Caco-2 (cell line): Measurements from ENCODE around the gene MAP3K7. TPM values are rescaled to one million over a fixed set of nuclear protein-coding genes. Genes with fewer than 3 reads are reported as not detected.

Source experiments
- BruUV-seq: library from RNA; stranded (reverse); fragments of 400-500 nt; replicated peaks from 2 replicates; lab custom pipeline; 2021; lab: Mats Ljungman, UMichigan
- CTCF ChIA-PET: fragments of 300-600 bp; sonication (Branson Sonifier 250); formaldehyde crosslinking; loops from one replicate; lab custom pipeline; 2022; ENCODE audit warnings: antibody characterized with exemption; lab: Charles Lee
- POLR2A ChIA-PET: fragments of 300-600 bp; sonication (Branson Sonifier 250); formaldehyde crosslinking; loops from one replicate; lab custom pipeline; 2022; ENCODE audit warnings: antibody characterized with exemption; lab: Charles Lee
- DNase-seq, 2 experiments: peaks; one replicate each; pipeline versions ENCODE4 v3.0.0 to v3.0.0-alpha.2; 2020 to 2022
- H3K27me3 ChIP-seq: replicated peaks from 2 replicates; pipeline ENCODE4 v1.6.0; 2011; ENCODE audit warnings: low read length; ENCODE audit not compliant: control insufficient read depth, insufficient read depth
- H3K36me3 ChIP-seq: 2 replicates; pipeline ENCODE4 v1.5.1; 2011; ENCODE audit warnings: low read length; ENCODE audit not compliant: control insufficient read depth, insufficient read depth
- H3K4me1 ChIP-seq: fragments of 250-450 bp; sonication (Bioruptor Pico); 2 replicates; pipeline ENCODE4 v1.5.1; 2020; ENCODE audit warnings: mild to moderate bottlenecking
- H3K4me3 ChIP-seq: 2 replicates; pipeline ENCODE4 v1.5.1; 2011; ENCODE audit warnings: low read depth, mild to moderate bottlenecking, control low read depth, low read length
- H3K9me3 ChIP-seq: fragments of 250-450 bp; sonication (Bioruptor Pico); 2 replicates; pipeline ENCODE4 v1.5.1; 2020; ENCODE audit warnings: mild to moderate bottlenecking, moderate library complexity
- H3K27ac Mint-ChIP-seq: one replicate; pipeline ENCODE4 v1.8.0; 2022; ENCODE audit warnings: mixed read lengths; ENCODE audit not compliant: unreplicated experiment
- H3K27me3 Mint-ChIP-seq: one replicate; pipeline ENCODE4 v1.8.0; 2022; ENCODE audit warnings: mixed read lengths; ENCODE audit not compliant: insufficient read depth, unreplicated experiment
- H3K36me3 Mint-ChIP-seq: one replicate; pipeline ENCODE4 v1.8.0; 2022; ENCODE audit warnings: mild to moderate bottlenecking, mixed read lengths; ENCODE audit not compliant: insufficient read depth, unreplicated experiment
- H3K4me1 Mint-ChIP-seq: one replicate; pipeline ENCODE4 v1.8.0; 2022; ENCODE audit warnings: low read depth, mixed read lengths; ENCODE audit not compliant: unreplicated experiment
- H3K4me3 Mint-ChIP-seq: one replicate; pipeline ENCODE4 v1.8.0; 2022; ENCODE audit warnings: mild to moderate bottlenecking, moderate library complexity, mixed read lengths; ENCODE audit not compliant: unreplicated experiment
- H3K9me3 Mint-ChIP-seq: one replicate; pipeline ENCODE4 v1.8.0; 2022; ENCODE audit warnings: mixed read lengths; ENCODE audit not compliant: unreplicated experiment
- CTCF ChIP-seq, 2 experiments: fragments of 200-600 bp in 1 of 2; IDR thresholded peaks; 1 replicate in 1 of 2; 2 replicates in 1 of 2; pipeline versions ENCODE4 v1.5.1 to v1.8.0; 2011 to 2022; ENCODE audit warnings: antibody characterized with exemption in 1 of 2, control low read depth in 1 of 2, inconsistent platforms in 1 of 2, low read depth in 1 of 2, low read length in 1 of 2, mild to moderate bottlenecking in 1 of 2, moderate library complexity in 1 of 2; ENCODE audit not compliant: insufficient read depth in 1 of 2, severe bottlenecking in 1 of 2, unreplicated experiment in 1 of 2
- intact Hi-C: fragments of 100-400 bp; cut with micrococcal nuclease; formaldehyde crosslinking; loops from one replicate; pipeline ENCODE4 v1.10.0; 2022; ENCODE audit not compliant: unreplicated experiment
- total RNA-seq: library from RNA; stranded (reverse); gene quantifications from 2 replicates; pipeline ENCODE4 v1.2.3, GENCODE V29; 2022

MAP3K7 gene
- total RNA-seq, 1 experiment from 2014 or later, result 27.7 TPM

- Histone ChIP-seq H3K27me3 (no peaks in the 10 kb centered on the region), H3K4me3 (no peak overlapping the region), H3K36me3 (no peaks in the 10 kb centered on the region), H3K4me1 (no peaks in the 10 kb centered on the region), H3K9me3 (no peaks in the 10 kb centered on the region)
- TF ChIP-seq CTCF (IDR thresholded peaks at IDR 0.05; ENCODE audit: insufficient read depth in 1 of 2, low read depth in 1 of 2, low read length in 1 of 2, severe bottlenecking in 1 of 2, unreplicated experiment in 1 of 2), result no peak
- H3K9me3 Mint-ChIP-seq, result no peaks in the 10 kb centered on the region
- BruUV-seq, result no TSS peak
- no peak for DNase-seq
- no peaks in the 10 kb centered on the region for H3K36me3 Mint-ChIP-seq
- H3K27me3 Mint-ChIP-seq, result peaks cover 16% of the 10 kb centered on the region
- H3K4me3 Mint-ChIP-seq, result no peak overlapping the region
- no peaks in the 10 kb centered on the region for H3K4me1 Mint-ChIP-seq
- ChIA-PET POLR2A (no interaction called here), CTCF (interaction anchor here (0.6 kb wide), 1 partner anchor 112 kb away, joined by 3 read pairs; no protein-coding TSS in a partner anchor)
- intact Hi-C loops, result no loop called here
- H3K27ac Mint-ChIP-seq, result no peak overlapping the region
Observed at GRCh38 chr6:90619221-90619620, 32.3 kb upstream of the MAP3K7 start.

DNA sequence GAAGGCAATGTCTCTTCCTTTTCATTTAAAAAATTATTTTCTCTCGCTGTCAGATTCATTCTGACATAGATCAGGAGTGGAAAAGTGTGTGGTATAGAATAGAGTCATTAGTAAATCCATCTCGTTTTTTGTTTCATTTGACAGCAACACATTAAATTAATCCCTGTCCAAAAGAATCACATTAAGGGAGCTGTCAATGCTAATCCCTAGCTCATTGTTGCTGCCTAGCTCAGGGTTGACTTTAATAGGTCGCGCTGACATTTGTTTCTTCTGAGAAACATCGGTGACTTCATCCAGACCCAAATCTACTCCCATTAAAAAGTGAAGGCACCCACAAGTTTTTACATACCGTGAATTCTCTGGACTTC, 25.4 kb upstream of the MAP3K7 start:
- no peaks in the 10 kb centered on the region for H3K9me3 ChIP-seq
- ChIA-PET POLR2A (no interaction called here), CTCF (no interaction called here)
- Mint-ChIP-seq H3K4me3 (no peak overlapping the region), H3K27me3 (peaks cover 25% of the 10 kb centered on the region), H3K9me3 (no peaks in the 10 kb centered on the region), H3K36me3 (no peaks in the 10 kb centered on the region), H3K4me1 (peaks cover 7% of the 10 kb centered on the region), H3K27ac (no peak overlapping the region)
- BruUV-seq, result no TSS peak
- H3K4me1 ChIP-seq, result 0 out of 2 replicates have a peak, but pooled peaks cover 5% of the 10 kb centered on the region
- intact Hi-C loops, result no loop called here
- no peak overlapping the region for H3K4me3 ChIP-seq
- no peak for TF ChIP-seq CTCF (IDR thresholded peaks at IDR 0.05; ENCODE audit: insufficient read depth in 1 of 2, low read depth in 1 of 2, low read length in 1 of 2, severe bottlenecking in 1 of 2, unreplicated experiment in 1 of 2)
- 0 out of 2 replicates have a peak, but pooled peaks cover 2% of the 10 kb centered on the region for H3K27me3 ChIP-seq
- no peak for DNase-seq
- H3K36me3 ChIP-seq, result no peaks in the 10 kb centered on the region

DNA sequence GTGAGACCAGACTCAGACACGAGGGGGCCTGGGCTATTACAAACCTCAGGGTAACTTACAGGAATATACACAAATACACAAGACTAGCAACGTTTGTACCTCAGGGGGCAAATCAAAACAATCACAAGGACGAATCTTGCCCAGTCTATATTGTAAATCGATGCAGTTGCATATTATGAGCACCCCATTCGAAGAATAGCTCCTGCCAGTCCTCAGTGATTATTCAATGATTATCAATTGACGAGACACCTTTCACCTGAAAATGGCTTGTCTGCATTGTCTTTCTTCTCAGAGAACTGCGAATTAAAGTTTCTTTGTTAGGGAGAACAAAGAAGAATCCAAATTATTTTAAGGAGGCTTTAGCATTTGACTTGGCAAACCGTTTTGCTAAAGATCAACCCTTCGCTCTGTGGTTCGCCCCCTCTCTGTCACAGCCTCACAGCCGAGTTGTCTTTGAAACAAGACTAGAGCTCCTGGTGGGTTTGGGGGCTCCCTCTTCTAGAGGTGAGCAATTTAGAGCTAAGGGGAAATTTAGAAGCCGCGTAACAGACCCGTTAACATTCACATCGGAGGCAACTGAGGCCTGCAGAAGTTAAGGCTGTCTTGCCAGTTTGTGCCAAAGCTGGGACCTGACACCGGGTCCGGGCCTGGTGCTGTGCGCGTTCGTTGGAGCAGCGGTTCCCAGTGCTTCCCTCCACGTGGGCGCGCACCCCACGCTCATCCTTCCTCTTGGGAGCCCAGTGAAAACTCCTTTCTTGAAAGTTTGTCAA, 24.9 kb upstream of the MAP3K7 start:
- Histone ChIP-seq H3K27me3 (0 out of 2 replicates have a peak, but pooled peaks cover 2% of the 10 kb centered on the region), H3K36me3 (no peaks in the 10 kb centered on the region), H3K4me3 (peak overlapping the region; percentile 25), H3K9me3 (no peaks in the 10 kb centered on the region), H3K4me1 (0 out of 2 replicates have a peak, but pooled peaks cover 5% of the 10 kb centered on the region)
- intact Hi-C loops, result no loop called here
- DNase-seq, result no peak
- CTCF ChIA-PET, result no interaction called here
- BruUV-seq, result no TSS peak
- Mint-ChIP-seq H3K36me3 (no peaks in the 10 kb centered on the region), H3K9me3 (no peaks in the 10 kb centered on the region), H3K4me1 (peaks cover 7% of the 10 kb centered on the region), H3K27me3 (peaks cover 25% of the 10 kb centered on the region), H3K27ac (no peak overlapping the region), H3K4me3 (peak overlapping the region; percentile 72)
- peak in 1 of 2 experiments; percentile 16 for TF ChIP-seq CTCF (IDR thresholded peaks at IDR 0.05; ENCODE audit: insufficient read depth in 1 of 2, low read depth in 1 of 2, low read length in 1 of 2, severe bottlenecking in 1 of 2, unreplicated experiment in 1 of 2)
- POLR2A ChIA-PET, result no interaction called here
